OCI-LY3 (cell line): ENCODE measurements around the gene SLC4A9.

Source experiments
- H2AFZ ChIP-seq: fragments of 200-600, 300-600 bp; shearing (Covaris generic); 2 replicates; pipeline ENCODE4 v1.6.0; 2014; ENCODE audit warnings: antibody characterized with exemption, low read depth, low read length
- H3K27ac ChIP-seq: fragments of 200-600, 300-600 bp; sonication (generic); 2 replicates; pipeline ENCODE4 v1.5.1; 2014; ENCODE audit warnings: mild to moderate bottlenecking, low read length, moderate library complexity, mixed read lengths
- H3K27me3 ChIP-seq: fragments of 200-600, 300-600 bp; sonication (generic); 2 replicates; pipeline ENCODE4 v1.6.1; 2014; ENCODE audit warnings: low read depth, low read length, mixed read lengths
- H3K36me3 ChIP-seq: fragments of 200-600, 300-600 bp; sonication (generic); replicated peaks from 2 replicates; pipeline ENCODE3; 2014; ENCODE audit warnings: low read depth, low read length, mixed read lengths
- H3K4me1 ChIP-seq: fragments of 300-600, 200-600 bp; sonication (generic); 2 replicates; pipeline ENCODE4 v1.6.1; 2014; ENCODE audit warnings: low read length, mixed read lengths
- H3K4me2 ChIP-seq: fragments of 200-600, 300-600 bp; sonication (generic); 2 replicates; pipeline ENCODE4 v1.6.1; 2014; ENCODE audit warnings: low read length, mixed read lengths
- H3K4me3 ChIP-seq: fragments of 300-600, 200-600 bp; sonication (generic); 2 replicates; pipeline ENCODE4 v1.5.1; 2014; ENCODE audit warnings: antibody characterized with exemption, mild to moderate bottlenecking, low read length, moderate library complexity
- H3K79me2 ChIP-seq: fragments of 300-600, 200-600 bp; shearing (Covaris generic); 2 replicates; pipeline ENCODE4 v1.6.1; 2014; ENCODE audit warnings: mild to moderate bottlenecking, low read length, mixed read lengths
- H3K9ac ChIP-seq: fragments of 300-600, 200-600 bp; shearing (Covaris generic); 2 replicates; pipeline ENCODE4 v1.6.0; 2014; ENCODE audit warnings: mild to moderate bottlenecking, low read length, moderate library complexity
- H3K9me3 ChIP-seq: fragments of 200-600, 300-600 bp; shearing (Covaris generic); 2 replicates; pipeline ENCODE4 v1.6.1; 2014; ENCODE audit warnings: low read length, mixed read lengths; ENCODE audit not compliant: insufficient read depth
- H4K20me1 ChIP-seq: fragments of 200-600, 300-600 bp; sonication (generic); 2 replicates; pipeline ENCODE4 v1.6.1; 2016; ENCODE audit warnings: low read length, mixed read lengths; ENCODE audit not compliant: insufficient read depth
- CTCF ChIP-seq: fragments of 200-600, 300-600 bp; sonication (generic); IDR thresholded peaks from 2 replicates; pipeline ENCODE4 v1.5.1; 2014; ENCODE audit warnings: antibody characterized with exemption, low read length, low read depth
- EZH2phosphoT487 ChIP-seq: fragments of 200-600 bp; shearing (Covaris generic); IDR thresholded peaks from 2 replicates; pipeline ENCODE4 v1.6.1; 2018; ENCODE audit warnings: antibody characterized with exemption, mixed run types, low read depth

SLC4A9 gene

GRCh38 chr5:140338336-140338735 is 21.7 kb upstream of the SLC4A9 start:
- H3K9ac ChIP-seq = no peak overlapping the region
- H3K4me2 ChIP-seq = no peak overlapping the region

GRCh38 chr5:140338908-140339307 is 21.1 kb upstream of the SLC4A9 start:
- no peak overlapping the region for H3K4me2 ChIP-seq
- no peaks in the 10 kb centered on the region for H3K27me3 ChIP-seq
- H3K79me2 ChIP-seq = no peaks in the 10 kb centered on the region
- no peaks in the 10 kb centered on the region for H4K20me1 ChIP-seq
- H3K9me3 ChIP-seq = no peaks in the 10 kb centered on the region
- TF ChIP-seq EZH2phosphoT487 = no peak
- TF ChIP-seq CTCF = no peak
- H3K9ac ChIP-seq = no peak overlapping the region
- H3K4me1 ChIP-seq = peaks cover 17% of the 10 kb centered on the region
- no peak overlapping the region for H2AFZ ChIP-seq
- H3K36me3 ChIP-seq = no peaks in the 10 kb centered on the region
- no peak overlapping the region for H3K4me3 ChIP-seq
- H3K27ac ChIP-seq = no peak overlapping the region

More at GRCh38 chr5:140338336-140338735, 21.7 kb upstream of the SLC4A9 start:
- no peaks in the 10 kb centered on the region for H3K9me3 ChIP-seq
- H3K27ac ChIP-seq = no peak overlapping the region
- no peaks in the 10 kb centered on the region for H3K27me3 ChIP-seq
- no peak for TF ChIP-seq CTCF
- H3K36me3 ChIP-seq = no peaks in the 10 kb centered on the region
- H3K4me3 ChIP-seq = no peak overlapping the region
- H4K20me1 ChIP-seq = no peaks in the 10 kb centered on the region
- no peaks in the 10 kb centered on the region for H3K79me2 ChIP-seq
- H2AFZ ChIP-seq = no peak overlapping the region
- H3K4me1 ChIP-seq = peaks cover 17% of the 10 kb centered on the region

- no peak overlapping the region for H3K9ac ChIP-seq
- H3K4me1 ChIP-seq = peaks cover 17% of the 10 kb centered on the region
- no peaks in the 10 kb centered on the region for H3K9me3 ChIP-seq
- TF ChIP-seq EZH2phosphoT487 (no peak), CTCF (no peak)
- no peaks in the 10 kb centered on the region for H3K79me2 ChIP-seq
- H3K27ac ChIP-seq = no peak overlapping the region
- no peak overlapping the region for H2AFZ ChIP-seq
- no peak overlapping the region for H3K4me2 ChIP-seq
- H3K27me3 ChIP-seq = no peaks in the 10 kb centered on the region
- no peaks in the 10 kb centered on the region for H3K36me3 ChIP-seq
- H3K4me3 ChIP-seq = no peak overlapping the region
- H4K20me1 ChIP-seq = no peaks in the 10 kb centered on the region
Observed at GRCh38 chr5:140339636-140340035, 20.4 kb upstream of the SLC4A9 start.

- H3K9ac ChIP-seq = no peak overlapping the region
- H3K4me1 ChIP-seq = peaks cover 17% of the 10 kb centered on the region
- H3K79me2 ChIP-seq = no peaks in the 10 kb centered on the region
Observed at GRCh38 chr5:140340605-140341121, 19.3 kb upstream of the SLC4A9 start.

More at GRCh38 chr5:140340605-140341121, 19.3 kb upstream of the SLC4A9 start:
- no peak for TF ChIP-seq EZH2phosphoT487
- no peak for TF ChIP-seq CTCF
- Histone ChIP-seq H3K36me3 (no peaks in the 10 kb centered on the region), H4K20me1 (no peaks in the 10 kb centered on the region), H3K4me2 (no peak overlapping the region), H3K9me3 (no peaks in the 10 kb centered on the region), H2AFZ (no peak overlapping the region), H3K27ac (no peak overlapping the region), H3K4me3 (no peak overlapping the region), H3K27me3 (0 out of 2 replicates have a peak, but pooled peaks cover 3% of the 10 kb centered on the region)
